Activated naive CD8-positive, alpha-beta T cell treated with anti-CD3 and anti-CD28 coated beads for 36 hours (primary cell): ENCODE results near the gene DHDDS. TPM values are rescaled to one million over a fixed set of nuclear protein-coding genes. Genes with fewer than 3 reads are reported as not detected.
A peak's percentile ranks its signal among the peaks of the same experiment; 100 is the strongest.
"Not testable (repeated sequence)": the region's sequence is repeated elsewhere in the genome, so short reads cannot be mapped to it uniquely, and the experiment has no call there.

ENCODE experiments used
- DNase-seq: peaks from one replicate; pipeline ENCODE4 v3.0.0; 2021
- H3K27ac Mint-ChIP-seq: one replicate; pipeline ENCODE4 v1.8.0; 2022; ENCODE audit warnings: mild to moderate bottlenecking, moderate library complexity, mixed read lengths
- H3K27me3 Mint-ChIP-seq: one replicate; pipeline ENCODE4 v1.8.0; 2022; ENCODE audit warnings: mild to moderate bottlenecking, mixed read lengths
- H3K36me3 Mint-ChIP-seq: one replicate; pipeline ENCODE4 v1.8.0; 2021; ENCODE audit warnings: mild to moderate bottlenecking, mixed read lengths
- H3K4me1 Mint-ChIP-seq: one replicate; pipeline ENCODE4 v1.8.0; 2021; ENCODE audit warnings: mixed read lengths
- H3K4me3 Mint-ChIP-seq: one replicate; pipeline ENCODE4 v1.8.0; 2022; ENCODE audit warnings: mild to moderate bottlenecking, moderate library complexity, mixed read lengths
- H3K9me3 Mint-ChIP-seq: one replicate; pipeline ENCODE4 v1.8.0; 2022; ENCODE audit warnings: mixed read lengths
- total RNA-seq, 2 experiments: library from RNA; stranded (reverse); gene quantifications; one replicate each; pipeline ENCODE4 v1.2.3, GENCODE V29; 2021

The DHDDS gene
- total RNA-seq, result 10 to 100 TPM; 43.8 to 45.9 TPM

GRCh38 chr1:26431979-26432695, at the start of gene DHDDS:
TSS of gene DHDDS (plus strand) at chr1:26432321. CDS start at chr1:26432946, 625 bp downstream.
- peaks cover 11% of the 10 kb centered on the region for H3K36me3 Mint-ChIP-seq
- H3K27ac Mint-ChIP-seq, result peak within 1 kb of the TSS; percentile 92
- H3K9me3 Mint-ChIP-seq, result no peaks in the 10 kb centered on the region
- H3K27me3 Mint-ChIP-seq, result no peaks in the 10 kb centered on the region
- peak; percentile 99 for DNase-seq
- H3K4me3 Mint-ChIP-seq, result peak within 1 kb of the TSS; percentile 96
- peaks cover 22% of the 10 kb centered on the region for H3K4me1 Mint-ChIP-seq

GRCh38 chr1:26384076-26384475, 48.0 kb upstream of the DHDDS start:
- H3K4me1 Mint-ChIP-seq, result peaks cover 37% of the 10 kb centered on the region
- peak overlapping the region; percentile 0 for H3K27ac Mint-ChIP-seq
- no peaks in the 10 kb centered on the region for H3K36me3 Mint-ChIP-seq
- H3K27me3 Mint-ChIP-seq, result no peaks in the 10 kb centered on the region
- DNase-seq, result no peak
- no peak overlapping the region for H3K4me3 Mint-ChIP-seq
- no peaks in the 10 kb centered on the region for H3K9me3 Mint-ChIP-seq

- Mint-ChIP-seq H3K4me1 (peaks cover 43% of the 10 kb centered on the region), H3K4me3 (peak overlapping the region; percentile 10)
- H3K9me3 Mint-ChIP-seq, DNase-seq, H3K27me3 Mint-ChIP-seq, H3K36me3 Mint-ChIP-seq, H3K27ac Mint-ChIP-seq: not testable (repeated sequence)
These were observed 47.1 kb upstream of the DHDDS start for GRCh38 chr1:26385063-26385462.

GRCh38 chr1:26387447-26387846, 44.7 kb upstream of the DHDDS start:
- no peak for DNase-seq
- Mint-ChIP-seq H3K4me3 (no peak overlapping the region), H3K9me3 (no peaks in the 10 kb centered on the region), H3K4me1 (peaks cover 55% of the 10 kb centered on the region), H3K27me3 (no peaks in the 10 kb centered on the region), H3K27ac (no peak overlapping the region), H3K36me3 (no peaks in the 10 kb centered on the region)

GRCh38 chr1:26388791-26389445, 43.2 kb upstream of the DHDDS start:
- Mint-ChIP-seq H3K4me1 (peaks cover 55% of the 10 kb centered on the region), H3K27me3 (no peaks in the 10 kb centered on the region), H3K27ac (no peak overlapping the region), H3K36me3 (no peaks in the 10 kb centered on the region), H3K9me3 (no peaks in the 10 kb centered on the region), H3K4me3 (no peak overlapping the region)
- no peak for DNase-seq

- DNase-seq, result no peak
- no peaks in the 10 kb centered on the region for H3K27me3 Mint-ChIP-seq
- H3K27ac Mint-ChIP-seq, result peak overlapping the region; percentile 22
- H3K4me1 Mint-ChIP-seq, result peaks cover 50% of the 10 kb centered on the region
- H3K36me3 Mint-ChIP-seq, result no peaks in the 10 kb centered on the region
- H3K9me3 Mint-ChIP-seq, result no peaks in the 10 kb centered on the region
- H3K4me3 Mint-ChIP-seq, result no peak overlapping the region
These were observed 42.4 kb upstream of the DHDDS start for GRCh38 chr1:26389604-26390247.

GRCh38 chr1:26391450-26391849, 40.7 kb upstream of the DHDDS start:
- Mint-ChIP-seq H3K27ac (no peak overlapping the region), H3K4me1 (peaks cover 41% of the 10 kb centered on the region), H3K4me3 (no peak overlapping the region), H3K36me3 (no peaks in the 10 kb centered on the region), H3K27me3 (no peaks in the 10 kb centered on the region), H3K9me3 (no peaks in the 10 kb centered on the region)
- DNase-seq, result peak; percentile 42

- peaks cover 19% of the 10 kb centered on the region for H3K4me1 Mint-ChIP-seq
- no peaks in the 10 kb centered on the region for H3K36me3 Mint-ChIP-seq
- H3K4me3 Mint-ChIP-seq, result no peak overlapping the region
- no peaks in the 10 kb centered on the region for H3K9me3 Mint-ChIP-seq
- no peak overlapping the region for H3K27ac Mint-ChIP-seq
- H3K27me3 Mint-ChIP-seq, result no peaks in the 10 kb centered on the region
- DNase-seq, result no peak
These were observed 36.4 kb upstream of the DHDDS start for GRCh38 chr1:26395754-26396153.

- Mint-ChIP-seq H3K9me3 (no peaks in the 10 kb centered on the region), H3K4me1 (peaks cover 6% of the 10 kb centered on the region), H3K4me3 (no peak overlapping the region), H3K27me3 (peaks cover 15% of the 10 kb centered on the region), H3K36me3 (no peaks in the 10 kb centered on the region), H3K27ac (no peak overlapping the region)
- no peak for DNase-seq
These were observed 33.1 kb upstream of the DHDDS start for GRCh38 chr1:26399034-26399433.

- Mint-ChIP-seq H3K9me3 (no peaks in the 10 kb centered on the region), H3K4me3 (no peak overlapping the region), H3K27ac (no peak overlapping the region), H3K4me1 (peaks cover 3% of the 10 kb centered on the region), H3K27me3 (peaks cover 22% of the 10 kb centered on the region), H3K36me3 (no peaks in the 10 kb centered on the region)
- DNase-seq, result no peak
These were observed 30.2 kb upstream of the DHDDS start for GRCh38 chr1:26401891-26402290.

- H3K36me3 Mint-ChIP-seq, result no peaks in the 10 kb centered on the region
- peaks cover 3% of the 10 kb centered on the region for H3K4me1 Mint-ChIP-seq
- DNase-seq, result no peak
- no peak overlapping the region for H3K4me3 Mint-ChIP-seq
- H3K27ac Mint-ChIP-seq, result no peak overlapping the region
- no peaks in the 10 kb centered on the region for H3K9me3 Mint-ChIP-seq
- H3K27me3 Mint-ChIP-seq, result peaks cover 26% of the 10 kb centered on the region
These were observed 28.5 kb upstream of the DHDDS start for GRCh38 chr1:26403656-26404055.

- Mint-ChIP-seq H3K9me3 (no peaks in the 10 kb centered on the region), H3K27me3 (peaks cover 35% of the 10 kb centered on the region), H3K27ac (no peak overlapping the region), H3K4me3 (no peak overlapping the region), H3K36me3 (no peaks in the 10 kb centered on the region), H3K4me1 (peaks cover 12% of the 10 kb centered on the region)
- DNase-seq, result no peak
These were observed 27.5 kb upstream of the DHDDS start for GRCh38 chr1:26404641-26405040.

- no peak overlapping the region for H3K27ac Mint-ChIP-seq
- no peak for DNase-seq
- no peaks in the 10 kb centered on the region for H3K9me3 Mint-ChIP-seq
- H3K4me1 Mint-ChIP-seq, result peaks cover 14% of the 10 kb centered on the region
- H3K36me3 Mint-ChIP-seq, result no peaks in the 10 kb centered on the region
- H3K27me3 Mint-ChIP-seq, result peaks cover 43% of the 10 kb centered on the region
- H3K4me3 Mint-ChIP-seq, result no peak overlapping the region
These were observed 26.7 kb upstream of the DHDDS start for GRCh38 chr1:26405281-26405915.

- Mint-ChIP-seq H3K4me1 (peaks cover 20% of the 10 kb centered on the region), H3K27me3 (peaks cover 62% of the 10 kb centered on the region), H3K4me3 (no peak overlapping the region), H3K27ac (no peak overlapping the region), H3K36me3 (no peaks in the 10 kb centered on the region), H3K9me3 (no peaks in the 10 kb centered on the region)
- DNase-seq, result peak; percentile 63
These were observed 23.5 kb upstream of the DHDDS start for GRCh38 chr1:26408604-26409003.

GRCh38 chr1:26409191-26409807, 22.8 kb upstream of the DHDDS start:
- Mint-ChIP-seq H3K27me3 (peaks cover 66% of the 10 kb centered on the region), H3K27ac (no peak overlapping the region), H3K4me3 (no peak overlapping the region), H3K36me3 (no peaks in the 10 kb centered on the region), H3K4me1 (peaks cover 20% of the 10 kb centered on the region), H3K9me3 (no peaks in the 10 kb centered on the region)
- DNase-seq, result no peak
